Upper lobe of left lung (tissue), 6 donors: ENCODE data around the gene ANKRD1. TPM values are rescaled to one million over a fixed set of nuclear protein-coding genes. Genes with fewer than 3 reads are reported as not detected.

Experiments
- ATAC-seq, 2 donors: fragments of 200-7000 bp; cut with Tn5 transposase; one replicate each; pipeline ENCODE4 v1.9.1; 2022; ENCODE audit warnings: mild to moderate bottlenecking in 2 of 2, moderate library complexity in 2 of 2; ENCODE audit not compliant: low FRiP score in 2 of 2
- DNase-seq, 2 donors: peaks; one replicate each; pipeline ENCODE4 v3.0.0-alpha.2; 2019 to 2020
- H3K27ac ChIP-seq, 4 donors: fragments of 200-600 bp; sonication (generic); one replicate each; pipeline ENCODE4 v1.5.1; 2016 to 2019
- H3K27me3 ChIP-seq, 4 donors: fragments of 200-600 bp; sonication (generic); one replicate each; pipeline ENCODE4 v1.5.1; 2017 to 2019
- H3K36me3 ChIP-seq, 4 donors: fragments of 200-600 bp; sonication (generic); one replicate each; pipeline ENCODE4 v1.5.1; 2016 to 2019
- H3K4me1 ChIP-seq, 4 donors: fragments of 200-600 bp; sonication (generic); one replicate each; pipeline ENCODE4 v1.5.1; 2018 to 2019
- H3K4me3 ChIP-seq, 4 donors: fragments of 200-600 bp; sonication (generic); one replicate each; pipeline ENCODE4 v1.5.1; 2017 to 2019; ENCODE audit warnings: mild to moderate bottlenecking in 2 of 4, moderate library complexity in 1 of 4
- H3K9me3 ChIP-seq, 4 donors: fragments of 200-600 bp; sonication (generic); one replicate each; pipeline ENCODE4 v1.5.1; 2018 to 2019
- CTCF ChIP-seq, 6 experiments: fragments of 450-650 bp in 4 of 6; fragments of 200-600 bp in 2 of 6; sonication (generic) in 2 of 6; IDR thresholded peaks; one replicate each; pipeline ENCODE4 v1.5.1; 2016 to 2019; ENCODE audit warnings: antibody characterized with exemption in 6 of 6
- EP300 ChIP-seq, 4 donors: sonication (generic); formaldehyde crosslinking; IDR thresholded peaks; one replicate each; pipeline ENCODE4 v1.5.1; 2017; ENCODE audit warnings: antibody characterized with exemption in 4 of 4, control low read depth in 2 of 4
- POLR2A ChIP-seq, 4 donors: fragments of 450-650 bp; IDR thresholded peaks; one replicate each; pipeline ENCODE4 v1.5.1; 2016 to 2017; ENCODE audit warnings: antibody characterized with exemption in 4 of 4, mild to moderate bottlenecking in 2 of 4
- POLR2AphosphoS5 ChIP-seq, 2 donors: sonication (generic); formaldehyde crosslinking; IDR thresholded peaks; one replicate each; pipeline ENCODE4 v1.5.1; 2017; ENCODE audit warnings: antibody characterized with exemption in 2 of 2
- WGBS, 2 donors: methylation state at CpG; one replicate each; pipeline ENCODE4 v1.1.5; 2017 to 2018; 5-methylcytosine and 5-hydroxymethylcytosine counted together
- total RNA-seq, 6 donors: library from RNA; depleted of rRNA in 4 of 6; stranded (reverse); fragments of >200 nt in 4 of 6; gene quantifications; one replicate each; pipeline versions ENCODE4 v1.1.0 to v1.2.1, GENCODE V29; 2016 to 2021
- donor health status: DM: no; HTN: no; CAD: no; lungs with moderate emphysema.
- donor health status: DM: no; HTN: yes; CAD: no; lungs with severe emphysema.

Gene ANKRD1
- total RNA-seq, 6 donors from 2014 or later, result 28.0 to 223 (median 46.6) TPM; not detected in 1

DNA sequence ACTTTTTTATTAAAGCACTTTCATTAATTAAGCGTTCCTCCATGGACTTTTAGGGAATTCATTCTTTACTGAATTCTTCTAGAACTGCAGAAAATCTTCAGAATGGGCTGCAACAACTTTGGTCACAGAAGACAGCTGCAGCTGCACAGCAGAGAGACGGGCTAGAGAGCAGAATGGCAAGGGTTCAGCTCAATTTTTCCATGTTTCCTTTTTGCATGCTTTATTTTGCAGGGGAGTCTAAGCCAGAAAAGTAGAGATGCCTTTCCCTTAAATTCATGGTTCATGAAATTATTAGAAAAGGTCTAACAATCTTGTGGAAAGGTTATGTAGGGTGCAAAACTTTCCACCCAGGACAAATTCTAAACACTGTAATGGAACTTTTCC, 15.4 kb upstream of the ANKRD1 start:
- Histone ChIP-seq H3K9me3 (no peaks in the 10 kb centered on the region), H3K4me1 (peaks cover 5 to 11% (median 8%) of the 10 kb centered on the region in 4 donors), H3K27me3 (no peaks in the 10 kb centered on the region), H3K27ac (no peak overlapping the region), H3K36me3 (no peaks in the 10 kb centered on the region), H3K4me3 (no peak overlapping the region)
- ATAC-seq (no peak), DNase-seq (no peak)
- TF ChIP-seq CTCF (IDR thresholded peaks at IDR 0.05), result no peak
- TF ChIP-seq EP300 (IDR thresholded peaks at IDR 0.05), result no peak
- TF ChIP-seq POLR2A (IDR thresholded peaks at IDR 0.05), result no peak
- TF ChIP-seq POLR2AphosphoS5 (IDR thresholded peaks at IDR 0.05), result no peak
- 64 to 76% methylated on average over 2 of the region's 2 CpGs for WGBS, 2 donors

DNA sequence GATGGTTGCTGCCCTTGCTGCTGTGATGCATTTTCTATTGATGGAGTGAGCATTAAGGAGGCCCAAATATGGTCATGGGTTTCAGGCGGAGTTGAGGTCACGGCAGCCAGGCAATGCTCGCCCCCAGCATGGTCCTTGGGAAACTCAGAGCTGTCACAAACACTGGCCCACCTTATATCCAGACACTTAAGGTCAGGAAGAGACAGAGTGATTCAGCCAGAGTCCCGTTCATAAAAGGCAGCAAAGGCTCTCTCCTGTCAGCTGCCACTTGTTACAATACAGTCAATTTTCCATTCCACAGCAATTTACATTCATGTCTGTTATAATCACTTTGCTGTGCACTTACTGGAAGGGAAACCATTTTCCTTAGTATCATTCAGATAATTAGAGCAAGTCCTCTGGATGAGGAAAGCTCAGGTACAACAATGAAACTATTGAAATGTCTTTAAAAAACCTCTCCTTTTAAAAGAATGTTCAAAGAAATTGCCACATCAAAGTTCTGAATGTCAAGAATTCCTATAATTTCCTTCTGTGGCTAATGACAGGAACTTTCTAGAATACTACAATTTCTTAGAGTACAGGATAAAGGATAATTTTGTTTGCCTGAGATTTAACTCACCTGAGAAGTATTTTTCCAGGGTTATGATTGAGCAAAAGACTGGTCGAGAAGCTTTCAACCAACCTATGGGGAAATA, 14.8 kb upstream of the ANKRD1 start:
- H3K9me3 ChIP-seq, result no peaks in the 10 kb centered on the region
- no peak overlapping the region for H3K4me3 ChIP-seq
- H3K4me1 ChIP-seq, result peaks cover 11 to 17% (median 13%) of the 10 kb centered on the region in 4 donors
- H3K27me3 ChIP-seq, result no peaks in the 10 kb centered on the region
- DNase-seq (no peak), ATAC-seq (no peak)
- H3K36me3 ChIP-seq, result no peaks in the 10 kb centered on the region
- no peak overlapping the region for H3K27ac ChIP-seq
- TF ChIP-seq CTCF (IDR thresholded peaks at IDR 0.05) (no peak), EP300 (IDR thresholded peaks at IDR 0.05) (no peak), POLR2A (IDR thresholded peaks at IDR 0.05) (no peak), POLR2AphosphoS5 (IDR thresholded peaks at IDR 0.05) (no peak)
- WGBS, 2 donors, result 66 to 74% methylated on average over 5 of the region's 5 CpGs

GRCh38 chr10:90930971-90931871, 10.3 kb upstream of the ANKRD1 start:
- Histone ChIP-seq H3K27me3 (no peaks in the 10 kb centered on the region), H3K36me3 (no peaks in the 10 kb centered on the region), H3K9me3 (no peaks in the 10 kb centered on the region), H3K27ac (peak overlapping the region; percentile 70 to 89 (median 75)), H3K4me3 (no peak overlapping the region), H3K4me1 (peaks cover 18 to 29% (median 22%) of the 10 kb centered on the region in 4 donors)
- TF ChIP-seq EP300 (IDR thresholded peaks at IDR 0.05) (peak in 2 of 4 donors; percentile 33 to 55), POLR2A (IDR thresholded peaks at IDR 0.05) (no peak), POLR2AphosphoS5 (IDR thresholded peaks at IDR 0.05) (peak; percentile 46 to 77), CTCF (IDR thresholded peaks at IDR 0.05) (no peak)
- ATAC-seq (peak; percentile 71 to 76), DNase-seq (peak in 1 of 2 donors; percentile 39)
- 32 to 34% methylated on average over 6 of the region's 6 CpGs for WGBS, 2 donors

- Histone ChIP-seq H3K27me3 (no peaks in the 10 kb centered on the region), H3K27ac (peak overlapping the region; percentile 70 to 89 (median 75)), H3K4me1 (peaks cover 18 to 29% (median 22%) of the 10 kb centered on the region in 4 donors), H3K9me3 (no peaks in the 10 kb centered on the region), H3K4me3 (no peak overlapping the region), H3K36me3 (no peaks in the 10 kb centered on the region)
- no peak for DNase-seq
- peak; percentile 71 to 87 for ATAC-seq
- TF ChIP-seq POLR2AphosphoS5 (IDR thresholded peaks at IDR 0.05) (no peak), POLR2A (IDR thresholded peaks at IDR 0.05) (no peak), CTCF (IDR thresholded peaks at IDR 0.05) (no peak), EP300 (IDR thresholded peaks at IDR 0.05) (no peak)
- 39 to 54% methylated on average over 5 of the region's 5 CpGs for WGBS, 2 donors
Measured at GRCh38 chr10:90930070-90930837, 9.4 kb upstream of the ANKRD1 start.
